GM19240 (cell line): ENCODE data around the gene OR2AT4.
"Not testable (repeated sequence)": the region's sequence is repeated elsewhere in the genome, so short reads cannot be mapped to it uniquely, and the experiment has no call there.

Experiments
- DNase-seq: peaks from one replicate; pipeline ENCODE4 v3.0.0; 2011; ENCODE audit warnings: low spot score; ENCODE audit not compliant: insufficient read length

Gene OR2AT4

DNA sequence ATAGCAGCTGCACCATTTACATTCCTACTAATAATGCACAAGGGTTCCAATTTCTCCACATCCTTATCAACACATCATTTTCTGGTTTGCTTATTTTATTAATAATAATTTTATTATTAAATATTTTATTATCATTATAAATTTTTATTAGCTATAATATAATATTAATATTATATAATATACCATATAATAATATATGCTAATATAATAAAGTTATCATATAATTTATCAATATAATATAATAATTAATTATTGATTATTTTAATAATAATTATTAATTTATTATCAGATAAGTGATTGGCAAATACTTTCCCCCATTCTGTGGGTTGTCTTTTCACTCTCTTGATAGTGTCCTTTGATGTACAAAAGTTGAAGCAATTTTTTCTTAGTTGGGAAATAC, 27.7 kb downstream of the OR2AT4 start:
- no peak for DNase-seq

DNA sequence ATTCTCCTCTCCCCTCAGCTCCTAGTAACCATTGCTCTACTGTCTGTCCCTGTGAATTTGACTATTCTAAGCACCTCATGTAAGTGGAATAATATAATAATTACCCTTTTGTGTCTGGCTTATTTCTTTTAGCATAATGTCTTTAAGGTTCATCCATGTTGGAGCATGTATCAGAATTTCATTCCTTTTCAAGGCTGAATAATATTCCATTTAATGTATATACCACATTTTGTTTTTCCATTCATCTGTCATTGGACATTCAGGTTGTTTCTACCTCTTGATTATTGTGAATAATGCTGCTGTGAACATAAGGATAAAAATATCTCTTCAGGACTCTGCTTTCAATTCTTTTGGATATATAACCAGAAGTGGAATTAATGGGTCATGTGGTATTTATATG, 28.1 kb downstream of the OR2AT4 start:
- no peak for DNase-seq

DNA sequence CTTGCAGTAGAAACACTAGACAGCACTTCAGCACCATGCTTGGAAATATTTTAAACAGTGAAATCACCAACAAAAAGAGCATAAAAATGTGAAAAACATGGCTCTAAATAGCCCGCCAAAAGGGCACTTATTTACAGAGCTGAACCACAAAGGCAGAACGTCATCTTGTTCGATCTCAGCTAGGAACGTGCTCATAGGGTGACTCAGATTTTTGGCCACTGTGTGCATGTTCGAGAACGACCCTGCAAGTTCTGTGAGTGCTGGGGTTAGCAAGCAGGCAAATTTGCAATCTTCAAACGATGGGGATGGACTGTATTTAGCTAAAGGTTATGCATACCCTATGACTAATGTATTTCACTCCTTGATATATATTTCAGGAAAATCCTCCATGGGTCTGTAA, 30.6 kb downstream of the OR2AT4 start:
- no peak for DNase-seq

DNA sequence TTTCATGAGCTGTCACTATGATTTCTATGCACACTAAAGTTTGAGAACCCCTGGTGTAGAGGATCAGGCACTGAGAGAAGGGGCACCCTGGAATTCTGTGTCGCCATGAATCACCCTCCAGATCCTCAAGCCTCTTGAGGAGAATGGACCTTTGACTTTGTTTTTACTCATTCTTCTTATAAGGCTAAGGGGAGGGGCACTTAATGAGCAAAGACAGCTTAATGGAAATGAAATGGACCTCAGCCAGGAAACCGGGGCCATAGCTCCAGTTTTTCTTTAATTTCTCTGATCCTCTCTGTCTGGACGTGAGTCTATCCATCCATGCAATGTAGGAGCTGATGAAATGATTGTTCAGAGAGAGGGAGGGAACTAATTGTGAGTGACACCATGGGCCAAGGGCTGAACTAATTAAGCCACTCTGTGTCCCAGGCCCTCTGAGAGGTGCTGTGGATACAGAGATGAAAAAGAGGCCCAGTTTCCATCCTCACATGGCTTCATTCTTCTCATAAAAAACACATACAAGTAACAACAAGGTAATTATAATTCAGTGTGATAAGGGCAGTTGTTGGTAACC, 32.8 kb downstream of the OR2AT4 start:
- DNase-seq: no peak

DNA sequence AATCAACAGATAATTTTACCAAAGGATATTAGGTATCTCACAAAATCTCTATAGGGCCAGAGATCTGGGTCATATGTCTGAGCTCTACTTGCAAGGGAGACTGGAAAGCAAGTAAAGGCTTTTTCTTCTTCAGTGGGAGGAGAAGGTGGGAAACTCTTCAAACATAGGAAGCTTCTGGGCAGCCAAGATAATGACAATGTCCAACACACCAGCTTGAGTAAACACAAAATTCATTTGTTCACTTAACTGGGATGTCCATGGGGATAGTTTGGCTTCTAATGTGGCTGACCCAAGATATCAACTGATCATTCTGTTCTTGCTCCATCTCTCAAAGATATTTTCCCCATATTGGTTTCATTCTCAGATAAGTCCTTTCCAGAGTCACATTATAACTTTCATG, 37.4 kb downstream of the OR2AT4 start:
- no peak for DNase-seq

DNA sequence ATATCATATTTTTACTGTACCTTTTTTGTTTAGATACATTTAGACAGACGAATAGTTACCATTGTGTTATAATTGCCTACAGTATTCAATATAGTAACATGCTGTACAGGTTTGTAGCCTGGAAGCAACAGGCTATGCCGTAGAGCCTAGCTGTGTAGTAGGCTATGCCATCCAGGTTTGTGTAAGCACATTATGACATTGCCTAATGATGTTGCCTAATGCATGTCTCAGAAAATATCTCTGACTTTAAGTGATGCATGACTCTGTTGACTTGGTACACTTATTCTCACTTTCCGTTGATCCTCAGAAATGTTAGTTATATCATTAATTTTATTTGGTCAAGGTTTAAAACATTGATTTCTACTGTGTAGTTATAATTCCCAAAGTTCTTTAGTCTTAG, 39.9 kb downstream of the OR2AT4 start:
- DNase-seq: no peak

DNA sequence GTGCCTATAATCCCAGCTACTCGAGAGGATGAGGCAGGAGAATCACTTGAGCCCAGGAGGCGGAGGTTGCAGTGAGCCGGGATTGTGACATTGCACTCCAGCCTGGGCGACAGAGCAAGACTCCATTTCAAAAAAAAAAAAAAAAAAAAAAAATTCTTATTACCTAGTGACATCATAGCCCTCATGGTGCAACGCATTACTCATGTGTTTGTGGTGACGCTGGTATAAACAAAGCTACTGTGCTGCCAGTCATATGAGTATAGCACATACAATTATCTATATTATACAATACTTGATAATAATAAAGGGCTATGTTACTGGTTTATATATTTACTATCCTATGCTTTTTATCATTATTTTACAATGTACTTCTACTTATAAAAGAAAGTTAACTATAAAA, 41.2 kb downstream of the OR2AT4 start:
- DNase-seq: no peak

DNA sequence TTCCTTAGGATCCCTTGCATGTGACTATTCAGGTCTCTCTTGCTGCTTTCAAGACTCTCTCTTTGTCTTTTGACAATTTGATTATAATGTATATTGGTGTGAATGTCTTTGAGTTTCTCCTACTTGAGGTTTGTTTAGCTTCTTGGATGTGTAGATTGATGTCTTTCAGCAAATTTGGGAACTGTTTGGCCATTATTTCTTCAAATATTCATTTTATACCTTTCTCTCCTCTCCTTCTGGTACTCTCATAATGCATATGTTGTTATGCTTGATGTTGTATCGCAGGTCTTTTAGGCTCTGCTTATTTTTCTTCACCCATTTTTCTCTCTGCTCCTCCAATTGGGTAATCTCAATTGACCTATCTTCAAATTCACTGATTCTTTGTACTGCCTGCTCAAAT, 44.2 kb downstream of the OR2AT4 start:
- no peak for DNase-seq

DNA sequence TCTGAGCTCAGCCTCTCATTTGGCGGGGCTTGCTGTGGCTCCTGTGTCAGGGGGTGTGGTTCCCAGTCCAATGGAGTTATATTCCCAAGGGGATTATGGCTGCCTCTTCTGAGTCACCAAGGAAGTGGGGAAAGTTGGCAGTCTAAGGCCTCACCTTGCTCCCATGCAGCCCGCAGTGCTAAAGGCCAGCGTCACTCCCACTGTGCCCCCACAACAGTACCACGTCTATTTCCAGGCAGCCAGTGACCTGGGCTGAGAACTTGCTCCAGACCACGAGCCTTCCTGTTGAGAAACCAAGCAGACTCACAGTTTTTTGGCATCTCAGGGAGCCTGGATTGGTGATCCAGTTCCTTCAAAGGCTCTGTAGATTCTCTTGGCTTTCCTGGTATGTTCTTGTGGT, 45.6 kb downstream of the OR2AT4 start:
- DNase-seq: no peak

DNA sequence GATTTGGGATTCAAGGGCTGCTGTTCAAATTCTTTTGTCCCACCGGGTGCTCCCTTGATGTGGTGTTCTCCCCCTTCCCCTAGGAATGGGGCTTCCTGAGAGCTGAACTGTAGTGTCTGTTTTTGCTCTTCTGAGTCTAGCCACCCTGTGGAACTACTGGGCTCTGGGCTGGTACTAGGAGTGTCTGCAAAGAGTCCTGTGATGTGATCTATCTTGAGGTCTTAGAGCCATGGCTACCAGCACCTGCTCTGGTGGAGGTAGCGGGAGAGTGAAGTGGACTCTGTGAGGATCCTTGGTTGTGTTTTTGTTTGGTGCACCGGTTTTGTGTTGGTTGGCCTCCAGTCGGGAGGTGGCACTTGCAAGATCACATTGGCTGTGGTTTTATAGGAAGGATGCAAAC, 46.2 kb downstream of the OR2AT4 start:
- DNase-seq: no peak

DNA sequence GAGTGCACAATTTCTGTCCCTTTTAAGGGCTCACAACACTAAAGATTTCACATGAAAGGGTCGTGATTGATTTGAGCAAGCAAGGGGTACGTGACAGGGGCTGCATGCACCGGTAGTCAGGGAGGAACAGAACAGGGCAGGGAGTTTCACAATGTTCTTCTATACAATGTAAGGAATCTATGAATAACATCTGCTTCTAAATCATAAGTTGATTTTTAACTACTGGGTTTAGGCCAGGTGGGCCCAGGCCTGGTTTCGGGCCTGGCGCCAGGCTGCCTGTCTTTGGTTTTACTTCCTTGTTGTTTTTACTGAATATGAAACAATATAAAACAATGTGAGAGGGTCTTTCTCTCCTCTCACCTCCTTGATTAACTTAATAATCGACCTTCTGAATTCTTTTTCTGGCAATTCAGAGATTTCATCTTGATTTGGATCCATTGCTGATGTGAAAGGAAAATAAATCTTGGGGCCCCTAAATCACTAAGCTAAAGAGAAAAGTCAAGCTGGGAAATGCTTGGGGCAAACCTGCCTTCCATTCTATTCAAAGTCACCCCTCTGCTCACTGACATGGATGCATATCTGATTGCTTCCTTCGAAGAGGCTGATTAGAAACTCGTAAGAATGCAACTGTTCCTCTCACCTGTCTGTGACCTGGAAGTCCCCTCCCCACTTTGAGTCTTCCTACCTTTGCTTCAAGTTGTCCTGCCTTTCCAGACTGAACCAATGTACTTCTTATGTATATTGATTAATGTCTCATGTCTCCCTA, 47.0 kb downstream of the OR2AT4 start:
- not testable (repeated sequence) for DNase-seq

DNA sequence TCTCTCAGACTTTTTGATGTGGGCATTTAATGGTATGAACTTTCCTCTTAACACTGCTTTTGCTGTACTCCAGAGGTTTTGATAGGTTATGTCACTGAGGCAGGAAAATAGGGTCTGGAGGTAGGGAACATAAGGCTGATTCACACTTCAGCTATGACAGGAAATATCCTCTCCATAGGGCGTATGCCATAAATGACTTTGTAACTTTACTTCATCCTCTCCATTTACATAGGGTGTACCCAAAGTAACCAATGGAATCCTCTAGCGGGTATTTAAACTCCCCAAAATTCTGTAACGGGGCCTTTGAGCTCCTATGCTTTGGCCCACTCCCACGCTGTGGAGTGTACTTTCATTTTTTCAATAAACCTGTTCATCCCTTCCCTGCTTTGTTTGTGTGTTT, 49.5 kb downstream of the OR2AT4 start:
- no peak for DNase-seq

DNA sequence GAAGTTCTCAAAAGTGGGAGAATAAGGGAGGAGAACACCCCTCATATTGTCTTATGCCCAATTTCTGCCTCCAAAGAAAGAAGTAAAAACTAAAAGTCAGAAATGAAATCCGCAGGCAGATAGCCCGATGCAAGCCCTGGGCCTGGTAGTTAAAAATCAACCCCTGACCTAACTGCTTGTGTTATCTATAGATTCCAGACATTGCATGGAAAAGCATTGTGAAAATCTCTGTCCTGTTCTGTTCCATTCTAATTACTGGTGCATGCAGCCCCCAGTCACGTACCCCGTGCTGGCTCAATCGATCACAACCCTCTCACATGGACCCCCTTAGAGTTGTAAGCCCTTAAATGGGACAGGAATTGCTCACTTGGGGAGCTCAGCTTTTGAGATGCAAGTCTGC, 50.0 kb downstream of the OR2AT4 start:
- DNase-seq: not testable (repeated sequence)

DNA sequence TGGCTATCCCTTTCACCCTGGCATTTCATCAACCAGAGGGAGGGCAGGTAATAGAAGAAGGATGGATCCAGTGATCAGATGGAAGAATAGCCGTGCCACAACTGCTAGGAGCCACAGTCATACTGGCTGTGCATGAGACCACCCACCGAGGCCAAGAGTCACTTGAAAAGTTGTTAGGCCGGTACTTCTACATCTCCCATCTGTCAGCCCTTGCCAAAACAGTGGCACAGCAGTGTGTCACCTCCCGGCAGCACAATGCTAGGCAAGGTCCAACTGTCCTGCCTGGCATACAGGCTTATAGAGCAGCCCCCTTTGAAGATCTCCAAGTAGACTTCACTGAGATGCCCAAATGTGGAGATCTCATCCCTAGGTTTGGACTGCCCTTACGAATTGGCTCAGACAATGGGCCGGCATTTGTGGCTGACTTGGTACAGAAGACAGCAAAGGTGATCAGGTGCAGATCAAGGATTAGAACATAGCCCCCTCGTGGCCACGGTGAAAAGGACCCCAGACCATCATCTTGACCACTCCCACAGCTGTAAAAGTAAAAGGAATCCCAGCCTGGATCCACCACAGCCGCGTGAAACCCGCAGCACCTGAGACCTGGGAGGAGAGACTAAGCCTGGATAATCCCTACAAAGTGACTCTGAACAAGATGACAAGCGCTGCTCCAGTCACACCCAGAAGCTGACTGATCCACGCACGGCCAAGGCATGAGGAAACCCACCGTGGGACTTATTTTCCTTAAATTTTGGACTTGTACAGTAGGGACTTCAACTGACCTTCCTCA, 52.1 kb downstream of the OR2AT4 start:
- DNase-seq: not testable (repeated sequence)

DNA sequence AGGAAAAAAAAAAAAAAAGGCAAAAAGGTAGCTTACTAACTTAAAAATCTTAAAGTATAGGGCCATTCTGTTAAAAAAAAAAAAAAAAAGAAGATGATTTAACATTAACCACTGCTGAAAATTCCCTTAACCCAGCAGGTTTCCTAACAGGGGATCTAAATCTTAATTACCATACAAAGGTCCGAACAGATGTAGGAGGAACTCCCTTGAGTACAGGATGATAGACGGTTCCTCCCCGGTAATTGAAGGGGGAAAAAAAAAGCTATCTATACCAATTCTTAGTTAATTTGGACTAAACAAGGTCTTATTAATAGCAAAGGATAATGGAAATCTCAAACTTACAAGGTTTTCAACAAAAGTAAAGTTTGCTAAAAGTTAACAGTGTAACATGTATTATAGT, 54.9 kb downstream of the OR2AT4 start:
- DNase-seq: not testable (repeated sequence)

DNA sequence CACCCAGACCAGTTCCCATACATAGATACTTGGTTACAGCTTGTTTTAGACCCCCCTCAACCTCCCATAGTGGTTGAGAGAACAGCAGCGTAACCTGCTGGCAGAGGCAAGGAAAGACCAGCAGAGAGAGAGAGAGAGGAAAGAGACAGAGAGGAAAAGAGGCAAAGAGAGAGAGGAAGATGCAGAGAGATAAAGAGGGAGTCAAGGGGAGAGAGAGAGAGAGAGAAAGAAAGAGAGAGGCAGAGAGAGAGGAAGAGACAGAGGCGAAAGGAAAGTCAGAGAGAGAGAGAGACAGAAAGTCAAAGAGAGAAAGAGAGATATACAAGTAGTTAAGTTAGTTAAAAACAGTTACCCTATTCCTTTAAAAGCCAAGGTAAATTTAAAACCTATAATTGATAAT, 55.4 kb downstream of the OR2AT4 start:
- no peak for DNase-seq

DNA sequence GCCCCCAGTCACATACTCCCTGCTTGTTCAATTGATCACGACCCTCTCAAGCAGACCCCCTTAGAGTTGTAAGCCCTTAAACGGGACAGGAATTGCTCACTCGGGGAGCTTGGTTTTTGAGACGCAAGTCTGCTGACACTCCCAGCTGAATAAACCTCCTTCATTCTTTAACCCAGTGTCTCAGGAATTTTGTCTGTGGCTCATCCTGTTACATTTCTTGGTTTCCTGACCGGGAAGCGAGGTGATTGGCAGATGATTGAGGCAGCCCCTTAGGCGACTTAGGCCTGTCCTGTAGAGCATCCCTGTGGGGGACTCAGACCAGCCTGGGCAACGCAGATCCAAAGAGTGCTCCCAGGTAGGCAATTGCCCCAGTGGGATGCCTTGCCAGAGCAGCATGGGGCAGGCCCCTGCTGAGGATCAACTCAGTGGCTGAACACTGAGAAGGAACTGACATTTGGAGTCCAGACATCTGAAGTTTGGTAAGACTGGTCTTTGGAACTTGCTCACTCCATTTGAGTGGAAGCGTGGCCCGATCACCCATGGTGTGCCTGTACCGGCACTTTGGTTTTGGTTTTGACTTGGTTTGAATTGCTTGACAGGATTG, 56.4 kb downstream of the OR2AT4 start:
- no peak for DNase-seq

DNA sequence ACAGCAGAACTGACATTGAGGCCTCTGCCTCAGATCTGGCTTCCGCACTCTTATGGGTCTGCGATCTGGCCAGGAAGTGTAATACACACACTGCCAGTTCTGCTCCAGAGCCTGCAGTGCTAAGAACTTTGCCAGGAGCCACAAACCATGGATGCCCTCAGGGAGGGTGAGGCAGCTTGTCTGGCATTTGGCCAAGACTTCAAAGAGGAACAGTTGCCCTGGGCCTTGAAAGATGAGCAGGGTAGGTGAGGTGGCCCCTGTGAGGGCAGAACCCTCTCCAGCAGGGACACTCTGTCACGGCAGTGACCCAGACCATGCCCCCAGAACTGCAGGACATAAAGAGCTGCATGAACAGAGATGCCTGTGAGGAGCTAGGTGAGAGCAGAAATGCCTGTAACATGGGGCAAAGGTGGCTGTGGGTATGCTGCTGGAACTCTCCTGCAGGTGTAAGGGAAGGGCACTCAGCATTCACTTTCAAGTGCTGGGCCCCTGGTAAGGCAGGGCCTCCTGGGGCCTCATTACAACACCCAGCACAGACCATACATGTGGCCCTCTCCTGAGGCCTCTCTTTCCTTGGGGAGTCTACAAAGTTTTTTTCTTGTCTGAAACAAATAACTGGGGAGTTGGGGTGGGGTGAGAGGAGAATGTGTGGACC, 60.6 kb downstream of the OR2AT4 start:
- no peak for DNase-seq

DNA sequence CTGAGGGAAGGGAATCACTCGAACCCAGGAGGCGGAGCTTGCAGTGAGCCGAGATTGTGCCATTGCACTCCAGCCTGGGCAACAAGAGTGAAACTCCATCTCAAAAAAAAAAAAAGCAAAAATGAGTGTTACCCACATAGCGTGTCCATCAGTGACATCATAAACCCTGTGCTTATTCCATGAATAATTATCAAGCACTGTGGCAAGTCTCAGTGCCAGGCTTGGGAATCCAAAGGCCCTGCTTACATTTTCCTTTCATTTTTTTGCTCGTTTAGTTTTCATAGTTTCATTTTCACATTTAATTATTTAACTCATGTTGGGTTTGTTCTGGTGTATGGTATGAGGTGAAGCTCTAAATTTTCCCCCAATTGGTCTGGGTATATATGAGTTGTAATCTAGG, 61.4 kb downstream of the OR2AT4 start:
- DNase-seq: no peak

DNA sequence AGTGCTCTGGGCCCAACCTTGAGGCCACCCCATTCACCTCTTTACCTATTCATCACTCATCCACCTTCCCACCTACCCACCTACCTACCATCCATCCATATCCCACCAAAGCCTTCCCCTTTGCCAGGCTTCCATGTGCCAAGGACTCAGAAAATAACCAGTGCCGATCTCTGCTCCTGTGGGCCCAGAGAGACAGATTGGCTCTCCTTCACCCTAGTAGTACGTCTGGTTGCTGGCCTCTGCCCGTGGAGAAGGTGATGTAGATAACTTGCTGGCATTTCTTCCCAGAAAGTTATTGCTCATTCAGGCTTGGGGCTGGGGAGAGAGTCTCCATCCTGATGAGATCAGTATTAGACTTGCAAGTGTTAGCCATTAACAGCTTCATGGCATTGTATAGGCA, 62.8 kb downstream of the OR2AT4 start:
- DNase-seq: no peak

DNA sequence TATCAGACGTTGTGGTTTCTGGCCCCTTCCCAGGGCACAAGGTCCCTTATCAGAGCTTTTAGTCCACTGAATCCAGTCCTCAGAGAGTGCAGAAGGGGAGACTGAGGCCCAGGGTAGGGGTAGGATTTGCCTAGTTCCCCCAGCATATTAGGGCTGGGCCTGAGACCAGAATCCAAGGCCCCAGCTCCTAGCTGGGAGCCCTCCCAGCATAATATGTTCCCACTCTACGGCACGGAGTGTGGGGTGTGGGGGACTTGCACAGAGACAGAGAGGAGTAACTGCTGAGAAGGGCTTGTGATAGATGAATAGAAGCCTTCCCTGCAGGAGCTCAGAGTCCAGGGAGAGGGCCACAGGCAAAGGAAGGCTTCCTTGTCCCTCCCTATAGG, 64.1 kb downstream of the OR2AT4 start:
- DNase-seq: no peak
